HCT116 (cell line): Measurements from ENCODE around the gene RHOBTB1. TPM values are rescaled to one million over a fixed set of nuclear protein-coding genes. Genes with fewer than 3 reads are reported as not detected.

Experiments used
- ATAC-seq: fragments of 200-7000 bp; cut with Tn5 transposase; 2 replicates; pipeline ENCODE4 v1.9.1; 2020; ENCODE audit warnings: mild to moderate bottlenecking, moderate library complexity
- BruUV-seq: library from RNA; stranded (reverse); fragments of 400-500 nt; replicated peaks from 2 replicates; lab custom pipeline; 2021; lab: Mats Ljungman, UMichigan
- CTCF ChIA-PET: fragments of 300-600 bp; sonication (Branson Sonifier 250); formaldehyde crosslinking; loops from one replicate; lab custom pipeline; 2021; ENCODE audit warnings: antibody characterized with exemption; lab: Charles Lee
- POLR2A ChIA-PET: fragments of 300-600, 350-600 bp; sonication (Branson Sonifier 250); formaldehyde crosslinking; loops from one replicate; lab custom pipeline; 2021; ENCODE audit warnings: antibody characterized with exemption; lab: Charles Lee
- RAD21 ChIA-PET, 2 experiments: fragments of 300-600 bp; sonication (Branson Sonifier 250); formaldehyde crosslinking; loops; one replicate each; lab custom pipeline; 2023; ENCODE audit warnings: low total read pairs in 2 of 2; ENCODE audit not compliant: uncharacterized antibody in 2 of 2, unreplicated experiment in 2 of 2, low non-redundant PET in 1 of 2; lab: Charles Lee
- DNase-seq: peaks from one replicate; pipeline ENCODE4 v3.0.0-alpha.2; 2010; ENCODE audit warnings: low read depth, low spot score
- H2AFZ ChIP-seq: fragments of 200-600 bp; shearing (Covaris generic), sonication (generic); 2 replicates; pipeline ENCODE4 v1.6.1; 2017; ENCODE audit warnings: low read depth, mixed run types, mixed read lengths, antibody characterized with exemption, low read length; ENCODE audit not compliant: poor library complexity, severe bottlenecking
- H3K27ac ChIP-seq: 2 replicates; pipeline ENCODE4 v1.5.1; 2012; ENCODE audit warnings: low read depth, low read length
- H3K27me3 ChIP-seq: fragments of 200-600 bp; sonication (generic); 2 replicates; pipeline ENCODE4 v1.6.1; 2016; ENCODE audit warnings: mixed run types, low read length, mixed read lengths; ENCODE audit not compliant: insufficient read depth
- H3K36me3 ChIP-seq, 2 experiments: fragments of 200-500 bp in 1 of 2; fragments of 200-600 bp in 1 of 2; sonication (Bioruptor generic) in 1 of 2; sonication (generic) in 1 of 2; 2 replicates each; pipeline versions ENCODE4 v1.5.1 to v1.6.1; 2014 to 2016; ENCODE audit warnings: low read length in 2 of 2, inconsistent platforms in 1 of 2, mixed read lengths in 1 of 2, mixed run types in 1 of 2; ENCODE audit not compliant: insufficient read depth in 2 of 2, control insufficient read depth in 1 of 2
- H3K4me1 ChIP-seq, 2 experiments: fragments of 200-600 bp in 1 of 2; sonication (generic) in 1 of 2; 2 replicates each; pipeline versions ENCODE4 v1.5.1 to v1.6.1; 2012 to 2017; ENCODE audit warnings: low read length in 2 of 2, inconsistent platforms in 1 of 2, mild to moderate bottlenecking in 1 of 2, mixed read lengths in 1 of 2, mixed run types in 1 of 2, moderate library complexity in 1 of 2; ENCODE audit not compliant: insufficient read depth in 2 of 2, control insufficient read depth in 1 of 2
- H3K4me2 ChIP-seq: fragments of 200-600 bp; sonication (generic); 2 replicates; pipeline ENCODE4 v1.6.1; 2017; ENCODE audit warnings: mixed run types, low read length, mixed read lengths
- H3K4me3 ChIP-seq, 2 experiments: fragments of 200-600 bp in 1 of 2; sonication (generic) in 1 of 2; replicated peaks in 1 of 2; 2 replicates each; pipeline ENCODE4 v1.5.1; 2011 to 2016; ENCODE audit warnings: low read length in 2 of 2, control low read depth in 1 of 2, low read depth in 1 of 2, mild to moderate bottlenecking in 1 of 2, mixed read lengths in 1 of 2, mixed run types in 1 of 2
- H3K79me2 ChIP-seq: fragments of 200-600 bp; sonication (generic); 2 replicates; pipeline ENCODE4 v1.6.1; 2017; ENCODE audit warnings: mild to moderate bottlenecking, mixed run types, low read length, moderate library complexity, mixed read lengths; ENCODE audit not compliant: insufficient read depth
- H3K9ac ChIP-seq: fragments of 200-600 bp; sonication (generic); 2 replicates; pipeline ENCODE4 v1.6.1; 2016; ENCODE audit warnings: low read length, mixed read lengths
- H3K9me2 ChIP-seq: fragments of 200-600 bp; sonication (generic), shearing (Covaris generic); 2 replicates; pipeline ENCODE4 v1.6.1; 2017; ENCODE audit warnings: mixed run types, mild to moderate bottlenecking, moderate library complexity; ENCODE audit not compliant: insufficient read depth
- H3K9me3 ChIP-seq, 2 experiments: fragments of 200-500 bp in 1 of 2; fragments of 200-600 bp in 1 of 2; sonication (Bioruptor generic) in 1 of 2; sonication (generic) in 1 of 2; 2 replicates each; pipeline ENCODE4 v1.6.1; 2014 to 2017; ENCODE audit warnings: low read length in 2 of 2, mixed read lengths in 2 of 2, inconsistent platforms in 1 of 2, low read depth in 1 of 2, mild to moderate bottlenecking in 1 of 2, mixed run types in 1 of 2, moderate library complexity in 1 of 2; ENCODE audit not compliant: control insufficient read depth in 1 of 2, insufficient read depth in 1 of 2
- H4K20me1 ChIP-seq: fragments of 200-600 bp; sonication (generic), shearing (Covaris generic); 2 replicates; pipeline ENCODE4 v1.6.1; 2017; ENCODE audit warnings: mixed run types, mild to moderate bottlenecking, moderate library complexity; ENCODE audit not compliant: insufficient read depth
- ATF3 ChIP-seq: IDR thresholded peaks from 2 replicates; pipeline ENCODE4 v1.6.1; 2012
- CBX3 ChIP-seq: IDR thresholded peaks from 2 replicates; pipeline ENCODE4 v1.6.1; 2012; ENCODE audit warnings: low read depth
- CEBPB ChIP-seq: IDR thresholded peaks from 2 replicates; pipeline ENCODE4 v1.6.1; 2012; ENCODE audit warnings: low read depth
- CTCF ChIP-seq, 3 experiments: fragments of 200-600 bp in 1 of 3; sonication (generic) in 1 of 3; IDR thresholded peaks in 2 of 3; conservative IDR thresholded peaks in 1 of 3; 2 replicates each; pipeline ENCODE4 v1.5.1; 2012 to 2017; ENCODE audit warnings: low read depth in 2 of 3, low read length in 2 of 3, antibody characterized with exemption in 1 of 3, borderline replicate concordance in 1 of 3, control low read depth in 1 of 3, mild to moderate bottlenecking in 1 of 3, mixed read lengths in 1 of 3, mixed run types in 1 of 3, moderate library complexity in 1 of 3; ENCODE audit not compliant: insufficient read depth in 1 of 3
- EGR1 ChIP-seq: IDR thresholded peaks from 2 replicates; pipeline ENCODE4 v1.6.1; 2012; ENCODE audit warnings: low read depth
- ELF1 ChIP-seq: IDR thresholded peaks from 2 replicates; pipeline ENCODE4 v1.6.1; 2012; ENCODE audit warnings: low read depth, borderline replicate concordance
- EZH2phosphoT487 ChIP-seq: fragments of 200-600 bp; IDR thresholded peaks from 2 replicates; pipeline ENCODE4 v1.6.1; 2018; ENCODE audit warnings: antibody characterized with exemption, borderline replicate concordance
- JUND ChIP-seq: IDR thresholded peaks from 2 replicates; pipeline ENCODE4 v1.6.1; 2012
- POLR2A ChIP-seq: IDR thresholded peaks from 2 replicates; pipeline ENCODE4 v1.7.0; 2011; ENCODE audit warnings: borderline replicate concordance; ENCODE audit not compliant: insufficient read depth, insufficient read length; ENCODE audit errors: extremely low read depth
- POLR2AphosphoS5 ChIP-seq: IDR thresholded peaks from 2 replicates; pipeline ENCODE4 v1.6.1; 2011; ENCODE audit warnings: mild to moderate bottlenecking, low read depth, low read length, moderate library complexity
- SP1 ChIP-seq: IDR thresholded peaks from 2 replicates; pipeline ENCODE4 v1.6.1; 2012; ENCODE audit warnings: low read depth
- TCF7L2 ChIP-seq: IDR thresholded peaks from 2 replicates; pipeline ENCODE4 v1.7.0; 2011; ENCODE audit warnings: borderline replicate concordance, inconsistent platforms; ENCODE audit not compliant: insufficient read depth, insufficient read length; ENCODE audit errors: extremely low read depth
- YY1 ChIP-seq: IDR thresholded peaks from 2 replicates; pipeline ENCODE4 v1.6.1; 2011; ENCODE audit warnings: low read length, low read depth, moderate library complexity, mild to moderate bottlenecking; ENCODE audit not compliant: insufficient replicate concordance; ENCODE audit errors: extremely low read depth
- ZBTB33 ChIP-seq: IDR thresholded peaks from 2 replicates; pipeline ENCODE4 v1.6.1; 2011; ENCODE audit warnings: mild to moderate bottlenecking, low read length, moderate library complexity; ENCODE audit not compliant: insufficient replicate concordance; ENCODE audit errors: extremely low read depth
- ZNF274 ChIP-seq: fragments of 200-500 bp; sonication (Bioruptor generic); IDR thresholded peaks from 2 replicates; pipeline ENCODE4 v1.6.1; 2014; ENCODE audit warnings: mild to moderate bottlenecking, low read depth, low read length, inconsistent platforms
- intact Hi-C: fragments of 100-400 bp; cut with micrococcal nuclease; formaldehyde crosslinking; loops from 2 replicates; pipeline ENCODE4 v1.10.0; 2022
- total RNA-seq: library from RNA; stranded (reverse); gene quantifications from one replicate; pipeline ENCODE4 v1.2.1, GENCODE V29; 2021; ENCODE audit not compliant: unreplicated experiment
- TF ChIP-seq, protein P1 (sequence below): IDR thresholded peaks from 2 replicates; pipeline ENCODE4 v1.6.1; 2012
- TF ChIP-seq, protein P2 (sequence below): IDR thresholded peaks from 2 replicates; pipeline ENCODE4 v1.6.1; 2012; ENCODE audit warnings: low read depth

The RHOBTB1 gene
- total RNA-seq, 1 experiment from 2014 or later: 1.6 TPM

GRCh38 chr10:60950300-60950699, 6.3 kb upstream of the RHOBTB1 start:
- Histone ChIP-seq H3K9me3 (no peaks in the 10 kb centered on the region), H3K9ac (no peak overlapping the region), H3K27ac (no peak overlapping the region), H3K36me3 (no peaks in the 10 kb centered on the region), H3K79me2 (no peaks in the 10 kb centered on the region), H3K4me2 (no peak overlapping the region), H4K20me1 (no peaks in the 10 kb centered on the region), H3K4me3 (no peak overlapping the region), H3K9me2 (no peaks in the 10 kb centered on the region), H3K4me1 (no peaks in the 10 kb centered on the region), H2AFZ (no peak overlapping the region), H3K27me3 (no peaks in the 10 kb centered on the region)
- no TSS peak for BruUV-seq
- ATAC-seq: no peak
- DNase-seq: no peak
- CTCF ChIA-PET: no interaction called here
- POLR2A ChIA-PET: no interaction called here
- intact Hi-C loops: no loop called here
- RAD21 ChIA-PET: no interaction called here
- no peak for TF ChIP-seq CBX3
- no peak for TF ChIP-seq SP1
- TF ChIP-seq CEBPB: no peak
- TF ChIP-seq CTCF (IDR thresholded peaks at IDR 0.05 in 2 of 3, conservative IDR thresholded peaks at IDR 0.05 in 1 of 3; ENCODE audit: borderline replicate concordance in 1 of 3, insufficient read depth in 1 of 3, low read depth in 2 of 3, low read length in 2 of 3): no peak
- no peak for TF ChIP-seq POLR2A
- TF ChIP-seq ELF1: no peak
- TF ChIP-seq EGR1: no peak
- TF ChIP-seq, protein P1, sequence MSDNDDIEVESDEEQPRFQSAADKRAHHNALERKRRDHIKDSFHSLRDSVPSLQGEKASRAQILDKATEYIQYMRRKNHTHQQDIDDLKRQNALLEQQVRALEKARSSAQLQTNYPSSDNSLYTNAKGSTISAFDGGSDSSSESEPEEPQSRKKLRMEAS: no peak
- no peak for TF ChIP-seq ZBTB33
- TF ChIP-seq EZH2phosphoT487: no peak
- TF ChIP-seq ATF3: no peak
- TF ChIP-seq YY1: no peak
- TF ChIP-seq, protein P2, sequence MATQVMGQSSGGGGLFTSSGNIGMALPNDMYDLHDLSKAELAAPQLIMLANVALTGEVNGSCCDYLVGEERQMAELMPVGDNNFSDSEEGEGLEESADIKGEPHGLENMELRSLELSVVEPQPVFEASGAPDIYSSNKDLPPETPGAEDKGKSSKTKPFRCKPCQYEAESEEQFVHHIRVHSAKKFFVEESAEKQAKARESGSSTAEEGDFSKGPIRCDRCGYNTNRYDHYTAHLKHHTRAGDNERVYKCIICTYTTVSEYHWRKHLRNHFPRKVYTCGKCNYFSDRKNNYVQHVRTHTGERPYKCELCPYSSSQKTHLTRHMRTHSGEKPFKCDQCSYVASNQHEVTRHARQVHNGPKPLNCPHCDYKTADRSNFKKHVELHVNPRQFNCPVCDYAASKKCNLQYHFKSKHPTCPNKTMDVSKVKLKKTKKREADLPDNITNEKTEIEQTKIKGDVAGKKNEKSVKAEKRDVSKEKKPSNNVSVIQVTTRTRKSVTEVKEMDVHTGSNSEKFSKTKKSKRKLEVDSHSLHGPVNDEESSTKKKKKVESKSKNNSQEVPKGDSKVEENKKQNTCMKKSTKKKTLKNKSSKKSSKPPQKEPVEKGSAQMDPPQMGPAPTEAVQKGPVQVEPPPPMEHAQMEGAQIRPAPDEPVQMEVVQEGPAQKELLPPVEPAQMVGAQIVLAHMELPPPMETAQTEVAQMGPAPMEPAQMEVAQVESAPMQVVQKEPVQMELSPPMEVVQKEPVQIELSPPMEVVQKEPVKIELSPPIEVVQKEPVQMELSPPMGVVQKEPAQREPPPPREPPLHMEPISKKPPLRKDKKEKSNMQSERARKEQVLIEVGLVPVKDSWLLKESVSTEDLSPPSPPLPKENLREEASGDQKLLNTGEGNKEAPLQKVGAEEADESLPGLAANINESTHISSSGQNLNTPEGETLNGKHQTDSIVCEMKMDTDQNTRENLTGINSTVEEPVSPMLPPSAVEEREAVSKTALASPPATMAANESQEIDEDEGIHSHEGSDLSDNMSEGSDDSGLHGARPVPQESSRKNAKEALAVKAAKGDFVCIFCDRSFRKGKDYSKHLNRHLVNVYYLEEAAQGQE: no peak
- TF ChIP-seq JUND: no peak
- no peak for TF ChIP-seq ZNF274
- no peak for TF ChIP-seq POLR2AphosphoS5
- TF ChIP-seq TCF7L2: no peak
